Measurements from ENCODE around the gene MRGPRG.

DNA sequence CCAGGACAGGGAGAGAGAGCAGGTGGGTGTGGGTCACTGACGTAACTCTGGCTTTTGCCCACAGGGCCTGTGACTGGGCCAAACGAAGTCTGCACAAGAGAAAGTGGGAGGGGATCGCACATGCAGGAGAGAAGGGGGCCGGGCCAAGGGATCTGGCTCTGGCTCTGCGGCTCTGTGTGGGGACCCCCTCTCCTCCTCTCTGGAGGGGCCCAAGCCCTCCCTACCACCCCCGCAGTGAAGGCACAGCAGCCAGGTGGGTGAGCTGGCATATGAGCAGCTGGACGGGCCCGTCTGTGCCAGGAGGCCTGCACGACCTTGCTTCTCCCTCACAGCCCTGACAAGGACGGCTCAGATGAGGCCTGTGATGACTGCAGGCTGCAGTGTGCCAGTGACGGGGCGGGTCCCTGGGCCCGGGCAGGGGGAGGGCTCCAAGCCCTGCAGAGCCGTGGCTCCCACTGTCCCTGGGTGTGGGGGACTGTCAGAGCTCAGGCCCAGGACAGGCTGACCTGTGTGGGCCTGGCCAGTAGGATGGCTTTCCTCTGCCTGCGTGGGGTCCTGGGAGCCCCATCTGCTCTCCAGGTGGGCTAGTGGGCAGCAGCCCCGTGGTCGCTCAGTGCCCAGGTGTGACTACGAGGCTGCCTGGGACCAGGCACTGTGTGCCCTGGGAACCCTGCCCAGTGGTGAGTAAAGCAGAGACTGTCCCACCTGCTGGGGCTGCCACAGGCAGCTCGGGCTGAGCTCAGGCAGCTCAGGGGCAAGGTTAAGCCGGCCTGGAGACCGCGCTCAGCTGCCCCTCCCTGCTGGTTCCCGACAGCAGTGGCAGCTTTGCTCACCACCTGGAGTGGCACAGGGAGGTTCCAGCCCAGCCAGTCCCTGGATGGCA, 22.2 kb downstream of the MRGPRG start:
- TF ChIP-seq EZH2 (IDR thresholded peaks at IDR 0.05; ENCODE audit: borderline replicate concordance, insufficient read depth, low read length, poor library complexity, severe bottlenecking) (no peak), EP300 (conservative IDR thresholded peaks at IDR 0.05; ENCODE audit: poor library complexity, severe bottlenecking) (no peak), SMC3 (conservative IDR thresholded peaks at IDR 0.05; ENCODE audit: poor library complexity) (no peak), POLR2AphosphoS5 (IDR thresholded peaks at IDR 0.05) (no peak), TAF1 (IDR thresholded peaks at IDR 0.05; ENCODE audit: low read depth) (no peak), MXI1 (conservative IDR thresholded peaks at IDR 0.05; ENCODE audit: poor library complexity, severe bottlenecking) (no peak)
- TF ChIP-seq, protein P1, sequence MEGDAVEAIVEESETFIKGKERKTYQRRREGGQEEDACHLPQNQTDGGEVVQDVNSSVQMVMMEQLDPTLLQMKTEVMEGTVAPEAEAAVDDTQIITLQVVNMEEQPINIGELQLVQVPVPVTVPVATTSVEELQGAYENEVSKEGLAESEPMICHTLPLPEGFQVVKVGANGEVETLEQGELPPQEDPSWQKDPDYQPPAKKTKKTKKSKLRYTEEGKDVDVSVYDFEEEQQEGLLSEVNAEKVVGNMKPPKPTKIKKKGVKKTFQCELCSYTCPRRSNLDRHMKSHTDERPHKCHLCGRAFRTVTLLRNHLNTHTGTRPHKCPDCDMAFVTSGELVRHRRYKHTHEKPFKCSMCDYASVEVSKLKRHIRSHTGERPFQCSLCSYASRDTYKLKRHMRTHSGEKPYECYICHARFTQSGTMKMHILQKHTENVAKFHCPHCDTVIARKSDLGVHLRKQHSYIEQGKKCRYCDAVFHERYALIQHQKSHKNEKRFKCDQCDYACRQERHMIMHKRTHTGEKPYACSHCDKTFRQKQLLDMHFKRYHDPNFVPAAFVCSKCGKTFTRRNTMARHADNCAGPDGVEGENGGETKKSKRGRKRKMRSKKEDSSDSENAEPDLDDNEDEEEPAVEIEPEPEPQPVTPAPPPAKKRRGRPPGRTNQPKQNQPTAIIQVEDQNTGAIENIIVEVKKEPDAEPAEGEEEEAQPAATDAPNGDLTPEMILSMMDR (IDR thresholded peaks at IDR 0.05; ENCODE audit: poor library complexity, severe bottlenecking) = no peak

All from neural cell (in vitro differentiated cells).